ENCODE measurements around the gene ALDOC. TPM values are rescaled to one million over a fixed set of nuclear protein-coding genes. Genes with fewer than 3 reads are reported as not detected.

Gene ALDOC
- total and polyA plus RNA-seq, 5 experiments from 2014 or later = 36.1 to 86.7 (median 65.3) TPM

GRCh38 chr17:28570716-28571360 lies 5.9 kb downstream of the ALDOC start:
- peak; percentile 48 to 58 for ATAC-seq
- POLR2A ChIA-PET = interaction anchor here (0.9 to 9.0 kb wide), 13 partner anchors 9 to 1190 kb away, joined by 3 to 81 read pairs (median 4); partner anchors contain the start of genes BLTP2, NUFIP2, RPL23A and SDF2
- Mint-ChIP-seq H3K9me3 (no peaks in the 10 kb centered on the region), H3K4me3 (peak overlapping the region; percentile 91 to 98 (median 95)), H3K27me3 (no peaks in the 10 kb centered on the region), H3K27ac (peak overlapping the region; percentile 88 to 98 (median 96)), H3K4me1 (peaks cover 37 to 67% (median 58%) of the 10 kb centered on the region in 4 donors), H3K36me3 (peaks cover 0 to 28% (median 2%) of the 10 kb centered on the region in 3 donors)
- peak in 7 of 10 donors; percentile 35 to 67 (median 51) for DNase-seq

GRCh38 chr17:28569446-28569845 lies 7.2 kb downstream of the ALDOC start:
- no peaks in the 10 kb centered on the region for H3K9me3 Mint-ChIP-seq
- no peak for DNase-seq
- H3K27ac Mint-ChIP-seq = peak overlapping the region in 9 of 10 donors; percentile 5 to 98 (median 68)
- peaks cover 0 to 41% (median 2%) of the 10 kb centered on the region in 3 donors for H3K36me3 Mint-ChIP-seq
- peak overlapping the region; percentile 35 to 98 (median 95) for H3K4me3 Mint-ChIP-seq
- H3K4me1 Mint-ChIP-seq = peaks cover 40 to 67% (median 59%) of the 10 kb centered on the region in 4 donors
- H3K27me3 Mint-ChIP-seq = no peaks in the 10 kb centered on the region
- POLR2A ChIA-PET = interaction anchor here (1.2 to 9.0 kb wide), 4 partner anchors 19 to 142 kb away, joined by 3 to 81 read pairs (median 26); partner anchors contain the start of genes BLTP2, PROCA1, SPAG5 and UNC119
- no peak for ATAC-seq

- no peak for DNase-seq
- no peaks in the 10 kb centered on the region for H3K9me3 Mint-ChIP-seq
Measured at GRCh38 chr17:28567604-28568003, 9.1 kb downstream of the ALDOC start.

GRCh38 chr17:28563475-28563874 lies 13.2 kb downstream of the ALDOC start:
- Mint-ChIP-seq H3K36me3 (peaks cover 0 to 80% (median 18%) of the 10 kb centered on the region in 3 donors), H3K9me3 (no peaks in the 10 kb centered on the region), H3K27me3 (no peaks in the 10 kb centered on the region), H3K4me1 (peaks cover 13 to 25% (median 24%) of the 10 kb centered on the region in 4 donors), H3K27ac (peak overlapping the region in 1 of 10 donors; percentile 29), H3K4me3 (no peak overlapping the region)
- POLR2A ChIA-PET = interaction anchor here (1.2 kb wide), 1 partner anchor 9 kb away, joined by 3 read pairs; no protein-coding TSS in a partner anchor
- DNase-seq (no peak), ATAC-seq (no peak)

More at GRCh38 chr17:28567604-28568003, 9.1 kb downstream of the ALDOC start:
- peak overlapping the region; percentile 13 to 91 (median 61) for H3K27ac Mint-ChIP-seq
- ATAC-seq = no peak
- POLR2A ChIA-PET = no interaction called here
- H3K36me3 Mint-ChIP-seq = peaks cover 0 to 59% (median 8%) of the 10 kb centered on the region in 3 donors
- peak overlapping the region in 6 of 10 donors; percentile 12 to 64 (median 46) for H3K4me3 Mint-ChIP-seq
- no peaks in the 10 kb centered on the region for H3K27me3 Mint-ChIP-seq
- H3K4me1 Mint-ChIP-seq = peaks cover 32 to 60% (median 50%) of the 10 kb centered on the region in 4 donors

DNA sequence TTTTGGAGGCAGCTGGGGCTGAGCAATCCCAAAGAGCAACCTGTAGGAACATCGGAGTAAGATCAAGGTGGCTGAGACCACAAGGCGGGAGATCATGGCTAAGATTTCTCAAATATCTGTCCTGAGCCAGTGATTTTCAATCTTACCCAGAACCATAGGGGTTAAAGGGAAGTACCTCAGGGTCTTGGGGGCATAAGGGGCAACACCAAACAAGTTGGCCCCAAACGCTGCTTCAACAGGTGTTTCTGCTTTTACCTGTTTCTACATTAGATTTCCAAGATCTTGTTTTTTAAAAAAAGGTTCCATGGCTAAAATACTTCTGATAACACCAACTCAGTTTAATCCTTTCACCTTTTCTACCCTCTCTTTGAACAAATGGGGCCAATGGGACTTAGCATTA lies 21.7 kb downstream of the ALDOC start:
- no peaks in the 10 kb centered on the region for H3K9me3 Mint-ChIP-seq
- no peak overlapping the region for H3K4me3 Mint-ChIP-seq
- no peak overlapping the region for H3K27ac Mint-ChIP-seq
- H3K4me1 Mint-ChIP-seq = peaks cover 21 to 36% (median 28%) of the 10 kb centered on the region in 4 donors
- H3K27me3 Mint-ChIP-seq = no peaks in the 10 kb centered on the region
- POLR2A ChIA-PET = interaction anchor here (0.8 kb wide), 2 partner anchors 20 to 60 kb away, joined by 3 read pairs; no protein-coding TSS in a partner anchor
- no peak for DNase-seq
- ATAC-seq = no peak
- H3K36me3 Mint-ChIP-seq = peaks cover 0 to 61% (median 31%) of the 10 kb centered on the region in 3 donors

GRCh38 chr17:28554565-28554964 lies 22.1 kb downstream of the ALDOC start:
- H3K9me3 Mint-ChIP-seq = no peaks in the 10 kb centered on the region
- peaks cover 25 to 40% (median 32%) of the 10 kb centered on the region in 4 donors for H3K4me1 Mint-ChIP-seq
- POLR2A ChIA-PET = interaction anchor here (0.8 kb wide), 2 partner anchors 21 to 59 kb away, joined by 3 read pairs; no protein-coding TSS in a partner anchor
- H3K4me3 Mint-ChIP-seq = peak overlapping the region in 2 of 10 donors; percentile 14 to 39
- H3K27ac Mint-ChIP-seq = peak overlapping the region in 1 of 10 donors; percentile 8
- H3K27me3 Mint-ChIP-seq = no peaks in the 10 kb centered on the region
- ATAC-seq = no peak
- DNase-seq = no peak
- H3K36me3 Mint-ChIP-seq = peaks cover 0 to 57% (median 29%) of the 10 kb centered on the region in 3 donors

DNA sequence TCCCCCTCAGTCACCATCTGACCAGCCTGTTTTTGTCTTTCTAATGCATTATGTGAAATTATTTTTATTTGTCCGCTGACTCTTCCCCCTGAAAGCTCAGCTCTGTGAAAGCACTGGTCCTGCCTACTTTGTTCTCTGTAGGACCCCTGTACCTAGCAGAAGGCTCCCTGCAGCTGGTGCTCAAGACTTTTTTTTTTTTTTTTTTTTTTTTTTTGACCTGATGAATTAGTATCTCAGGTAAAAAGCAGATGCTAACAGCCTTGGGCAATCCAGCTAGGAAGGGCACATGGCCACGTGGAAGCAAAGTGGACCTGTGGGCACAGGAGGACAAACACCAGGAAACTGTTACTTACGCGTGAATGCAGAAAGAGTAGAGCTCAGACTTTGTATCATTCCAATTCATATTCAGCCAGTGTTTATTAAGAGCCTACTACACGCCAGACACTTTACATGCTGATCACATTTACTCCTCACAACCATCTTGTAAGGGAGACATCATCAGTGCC lies 23.6 kb downstream of the ALDOC start:
- no peak for ATAC-seq
- DNase-seq = no peak
- H3K4me3 Mint-ChIP-seq = peak overlapping the region; percentile 73 to 93 (median 90)
- peak overlapping the region; percentile 4 to 93 (median 82) for H3K27ac Mint-ChIP-seq
- no peaks in the 10 kb centered on the region for H3K27me3 Mint-ChIP-seq
- POLR2A ChIA-PET = interaction anchor here (1.2 to 7.5 kb wide), 4 partner anchors 12 to 166 kb away, joined by 3 to 81 read pairs (median 10); partner anchors contain the start of genes ALDOC, PIGS, RPL23A and SPAG5
- H3K36me3 Mint-ChIP-seq = peaks cover 0 to 43% (median 23%) of the 10 kb centered on the region in 3 donors
- no peaks in the 10 kb centered on the region for H3K9me3 Mint-ChIP-seq
- H3K4me1 Mint-ChIP-seq = peaks cover 40 to 55% (median 48%) of the 10 kb centered on the region in 4 donors

- H3K27ac Mint-ChIP-seq = peak within 1 kb of the TSS; percentile 71 to 97 (median 93)
- H3K27me3 Mint-ChIP-seq = no peaks in the 10 kb centered on the region
- peak within 1 kb of the TSS; percentile 90 to 97 (median 91) for H3K4me3 Mint-ChIP-seq
- POLR2A ChIA-PET = interaction anchor here (1.2 to 7.5 kb wide), 5 partner anchors 13 to 167 kb away, joined by 3 to 81 read pairs (median 4); partner anchors contain the start of genes ALDOC, PIGS, RPL23A and SPAG5
- peaks cover 43 to 62% (median 53%) of the 10 kb centered on the region in 4 donors for H3K4me1 Mint-ChIP-seq
- H3K9me3 Mint-ChIP-seq = no peaks in the 10 kb centered on the region
- peak; percentile 67 to 82 for ATAC-seq
- H3K36me3 Mint-ChIP-seq = peaks cover 0 to 36% (median 19%) of the 10 kb centered on the region in 3 donors
- DNase-seq = peak; percentile 53 to 90 (median 76)
Measured at GRCh38 chr17:28552176-28552999, 24.3 kb downstream of the ALDOC start, which contains the start of gene UNC119. UNC119 (minus strand) TSS chr17:28552624; CDS start chr17:28552557, 67 bp downstream.

GRCh38 chr17:28551421-28552175 lies 25.1 kb downstream of the ALDOC start:
- no peaks in the 10 kb centered on the region for H3K9me3 Mint-ChIP-seq
- POLR2A ChIA-PET = interaction anchor here (1.2 to 7.5 kb wide), 4 partner anchors 22 to 168 kb away, joined by 3 to 81 read pairs (median 10); partner anchors contain the start of genes ALDOC, PIGS, RPL23A and SPAG5
- no peak for ATAC-seq
- peaks cover 0 to 28% (median 18%) of the 10 kb centered on the region in 3 donors for H3K36me3 Mint-ChIP-seq
- H3K4me3 Mint-ChIP-seq = peak overlapping the region; percentile 85 to 97 (median 91)
- peak overlapping the region; percentile 71 to 97 (median 92) for H3K27ac Mint-ChIP-seq
- DNase-seq = peak in 2 of 10 donors; percentile 16 to 52
- H3K27me3 Mint-ChIP-seq = no peaks in the 10 kb centered on the region
- H3K4me1 Mint-ChIP-seq = peaks cover 43 to 63% (median 55%) of the 10 kb centered on the region in 4 donors

DNA sequence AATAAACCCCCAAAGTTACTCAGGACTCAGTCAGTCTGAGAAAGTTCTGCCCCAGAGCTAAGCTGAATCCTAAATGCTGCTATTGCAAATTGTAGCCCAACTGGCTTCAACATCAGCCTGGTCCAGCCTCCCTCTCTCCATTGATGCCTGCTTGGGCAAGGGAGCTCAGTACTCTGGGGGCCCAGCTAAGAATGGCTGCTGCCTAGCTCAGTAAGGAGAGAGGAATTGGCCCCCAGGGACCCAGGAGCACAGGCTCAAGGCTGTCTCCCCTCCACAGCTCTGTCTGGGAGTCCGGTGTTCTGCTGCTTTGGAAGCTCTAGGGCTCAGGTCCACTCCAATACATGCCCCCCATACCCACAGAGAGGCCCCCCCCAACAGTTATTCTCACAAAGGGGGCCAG lies 25.8 kb downstream of the ALDOC start:
- H3K9me3 Mint-ChIP-seq = no peaks in the 10 kb centered on the region
- ATAC-seq (no peak), DNase-seq (peak in 1 of 10 donors; percentile 27)
- no peaks in the 10 kb centered on the region for H3K27me3 Mint-ChIP-seq
- POLR2A ChIA-PET = interaction anchor here (0.7 to 7.5 kb wide), 3 partner anchors 23 to 177 kb away, joined by 3 to 81 read pairs (median 16); partner anchors contain the start of genes ALDOC, PIGS and SPAG5
- H3K4me1 Mint-ChIP-seq = peaks cover 43 to 63% (median 55%) of the 10 kb centered on the region in 4 donors
- peaks cover 0 to 21% (median 12%) of the 10 kb centered on the region in 3 donors for H3K36me3 Mint-ChIP-seq
- H3K27ac Mint-ChIP-seq = peak overlapping the region; percentile 31 to 97 (median 92)
- H3K4me3 Mint-ChIP-seq = peak overlapping the region in 9 of 10 donors; percentile 23 to 97 (median 91)

Measured in naive thymus-derived CD8-positive, alpha-beta T cell (primary cell).